ENCODE data around the gene RNF19B.

The RNF19B gene

DNA sequence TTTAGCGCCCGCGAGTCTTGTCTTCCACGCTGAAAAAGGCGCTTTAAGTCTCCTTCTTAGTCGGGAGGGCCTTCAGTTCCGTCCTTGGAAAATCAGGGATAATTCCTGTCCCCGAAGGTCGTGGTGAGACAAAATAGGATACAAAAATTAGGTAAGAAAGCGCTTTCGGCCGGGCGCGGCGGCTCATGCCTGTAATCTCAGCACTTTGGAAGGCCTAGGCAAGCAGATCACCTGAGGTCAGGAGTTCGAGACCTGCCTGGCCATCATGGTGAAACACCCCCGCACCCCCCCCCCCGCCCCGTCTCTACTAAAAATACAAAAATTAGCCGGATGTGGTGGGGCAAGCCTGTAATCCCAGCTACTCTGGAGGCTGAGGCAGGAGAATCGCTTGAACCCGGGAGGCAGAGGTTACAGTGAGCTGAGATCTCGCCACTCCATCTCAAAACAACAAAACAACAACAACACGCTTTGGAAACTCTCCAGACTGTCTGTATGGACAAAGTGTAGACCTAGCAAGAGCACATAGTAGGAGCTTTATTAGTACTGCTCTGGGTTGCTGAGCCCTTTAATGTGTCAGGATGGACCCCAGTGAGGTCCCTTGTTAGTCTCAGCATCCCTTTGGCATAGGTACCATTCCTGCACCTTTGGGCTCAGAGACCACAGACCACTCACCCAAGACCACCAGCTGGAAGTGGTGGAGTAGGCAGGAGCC is 62.6 kb downstream of the RNF19B start:
- no peak for DNase-seq (ENCODE audit: low read depth)

DNA sequence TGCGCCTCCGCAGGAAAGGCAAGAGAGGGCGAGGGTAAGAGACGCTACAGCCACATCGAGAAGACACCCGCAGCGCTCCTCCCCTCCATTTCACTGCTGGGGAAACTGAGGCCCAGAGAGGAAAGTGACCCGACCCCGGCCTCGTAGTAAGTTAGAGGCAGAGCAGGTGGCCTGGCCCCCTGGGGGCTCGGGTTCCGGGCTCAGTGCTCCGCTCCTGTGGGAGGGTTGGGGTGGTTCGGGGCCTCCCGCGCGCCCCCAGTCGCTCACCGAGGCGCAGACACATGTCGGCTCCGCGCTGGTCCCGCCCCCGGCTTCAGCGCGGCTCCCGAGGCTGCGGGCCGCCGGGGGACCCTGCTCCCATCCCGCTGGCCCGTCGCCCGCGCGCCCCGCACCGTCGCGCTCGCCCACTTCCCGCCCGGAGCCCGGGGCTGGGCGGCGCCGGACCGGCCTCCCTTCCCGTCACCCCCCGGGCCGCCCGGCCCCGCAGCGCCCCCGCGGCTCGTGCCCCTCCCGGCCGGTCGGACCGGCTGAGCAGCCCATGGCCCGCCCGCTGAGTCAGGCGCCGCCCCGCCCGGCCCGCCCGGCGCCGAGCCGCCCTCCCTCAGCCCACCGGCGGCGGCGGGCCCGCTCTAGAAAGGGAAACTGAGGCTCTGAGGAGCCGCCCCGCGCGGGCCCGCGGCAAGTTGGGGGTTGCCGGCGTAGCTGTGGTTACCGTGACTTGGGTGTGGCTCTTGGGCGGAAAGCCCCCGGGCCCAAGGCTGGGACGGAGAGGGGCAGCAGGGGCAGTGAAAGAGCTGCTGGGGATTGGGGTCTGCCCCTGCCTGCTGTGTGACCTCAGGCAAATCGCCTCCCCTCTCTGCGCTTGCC is 63.4 kb downstream of the RNF19B start, which contains the start of gene TMEM54:
TSS of gene TMEM54 (minus strand) at position 434 of the 867 bp plus-strand sequence. CDS start at position 283, 151 bp downstream.
- DNase-seq (ENCODE audit: low read depth): peak; percentile 54

DNA sequence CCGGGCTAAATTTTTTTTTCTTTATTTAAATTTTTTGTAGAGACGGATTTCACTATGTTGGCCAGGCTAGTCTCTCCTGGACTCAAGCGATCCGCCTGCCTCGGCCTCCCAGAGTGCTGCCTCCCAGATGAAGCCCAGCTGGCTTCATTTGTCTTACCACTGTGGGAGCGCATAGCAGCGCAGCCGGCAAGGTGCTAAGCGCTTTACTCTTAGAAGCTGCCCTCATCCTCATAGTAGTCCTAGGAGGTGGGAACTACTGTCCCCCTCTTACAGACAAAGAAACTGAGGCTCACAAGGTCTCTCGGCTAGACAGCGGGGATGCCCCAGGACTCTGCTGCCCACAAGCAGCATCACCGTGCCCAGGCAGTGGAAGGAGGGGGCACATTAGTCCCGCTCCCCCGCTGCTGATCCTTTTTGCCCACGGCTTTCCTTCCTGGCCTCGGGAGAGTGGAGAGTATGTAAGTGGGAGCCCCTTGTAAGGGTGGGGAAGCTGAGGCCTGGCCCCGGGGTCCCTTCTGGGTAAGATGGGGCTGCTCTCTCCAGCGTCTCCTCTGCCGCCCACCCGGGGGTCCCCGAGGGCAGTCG is 64.1 kb downstream of the RNF19B start:
- no peak for DNase-seq (ENCODE audit: low read depth)

DNA sequence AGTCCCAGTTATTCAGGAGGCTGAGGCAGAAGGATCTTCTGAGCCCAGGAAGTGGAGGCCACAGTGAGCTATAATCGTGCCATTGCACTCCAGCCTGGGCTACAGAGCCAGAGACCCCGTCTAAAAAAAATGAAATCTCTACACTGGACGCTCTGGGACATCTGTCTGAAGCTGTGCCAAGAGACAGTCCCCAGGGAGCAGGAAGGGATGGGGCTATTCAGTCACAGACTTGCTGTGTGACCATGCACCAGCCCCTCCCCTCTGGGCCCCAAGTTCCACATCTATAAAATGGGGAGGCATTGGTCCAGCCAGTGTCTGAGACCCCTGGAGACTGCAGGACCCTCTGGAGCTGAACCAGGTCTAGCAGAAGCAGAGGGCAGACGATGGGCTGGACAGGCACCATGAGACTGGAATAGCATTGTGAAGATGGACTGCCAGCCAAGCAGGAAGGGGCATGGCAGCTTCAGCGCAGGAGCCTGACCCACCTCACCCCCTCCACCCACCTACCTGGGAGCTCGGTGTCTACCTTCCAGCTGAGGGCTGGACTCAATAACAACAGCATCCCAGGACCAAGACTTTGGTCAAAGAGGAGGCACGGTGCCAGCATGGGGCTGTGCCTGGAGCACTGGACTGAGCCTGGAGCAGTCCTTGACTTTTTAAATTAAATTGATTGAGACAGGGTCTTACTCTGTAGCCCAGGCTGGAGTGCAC is 64.9 kb downstream of the RNF19B start:
- DNase-seq (ENCODE audit: low read depth): no peak

DNA sequence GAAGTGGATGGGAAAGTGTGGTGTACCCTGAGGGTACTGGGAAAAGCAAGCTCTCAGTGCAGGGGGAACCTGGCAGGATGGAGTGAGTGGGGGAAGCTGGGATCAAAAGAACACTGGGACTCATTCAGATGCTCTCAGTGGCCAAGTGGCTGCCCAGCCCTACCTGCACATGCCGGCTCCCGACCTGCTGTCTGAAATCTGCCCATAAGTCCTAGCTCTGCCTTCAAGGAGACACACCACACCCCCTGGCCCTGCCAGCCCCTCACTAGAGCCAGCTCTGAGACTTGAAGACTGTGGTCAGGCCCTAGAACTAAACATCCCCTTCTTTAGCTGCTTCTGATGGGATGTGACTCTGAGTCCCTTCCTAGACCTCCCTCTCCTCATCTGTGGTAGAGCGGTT is 65.7 kb downstream of the RNF19B start:
- DNase-seq (ENCODE audit: low read depth): no peak

DNA sequence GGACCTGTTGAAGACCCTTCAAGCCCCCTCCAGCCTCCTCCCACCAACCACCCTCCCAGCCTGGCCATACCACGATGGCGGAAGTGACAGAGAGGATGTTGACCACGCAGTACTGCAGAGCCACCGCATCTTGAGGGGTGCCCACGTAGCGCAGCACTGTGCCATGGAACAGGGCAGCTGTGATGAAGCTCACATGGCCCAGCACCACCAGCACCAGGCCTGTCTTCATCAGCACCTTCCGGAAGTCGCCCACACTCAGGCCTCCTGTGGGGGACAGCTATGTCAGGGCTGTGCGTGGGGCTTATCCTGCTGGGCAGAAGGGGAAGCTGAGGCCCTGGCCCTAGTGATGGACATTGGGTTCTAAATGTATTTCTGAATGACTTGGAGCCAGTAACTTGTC is 66.6 kb downstream of the RNF19B start:
- no peak for DNase-seq (ENCODE audit: low read depth)

DNA sequence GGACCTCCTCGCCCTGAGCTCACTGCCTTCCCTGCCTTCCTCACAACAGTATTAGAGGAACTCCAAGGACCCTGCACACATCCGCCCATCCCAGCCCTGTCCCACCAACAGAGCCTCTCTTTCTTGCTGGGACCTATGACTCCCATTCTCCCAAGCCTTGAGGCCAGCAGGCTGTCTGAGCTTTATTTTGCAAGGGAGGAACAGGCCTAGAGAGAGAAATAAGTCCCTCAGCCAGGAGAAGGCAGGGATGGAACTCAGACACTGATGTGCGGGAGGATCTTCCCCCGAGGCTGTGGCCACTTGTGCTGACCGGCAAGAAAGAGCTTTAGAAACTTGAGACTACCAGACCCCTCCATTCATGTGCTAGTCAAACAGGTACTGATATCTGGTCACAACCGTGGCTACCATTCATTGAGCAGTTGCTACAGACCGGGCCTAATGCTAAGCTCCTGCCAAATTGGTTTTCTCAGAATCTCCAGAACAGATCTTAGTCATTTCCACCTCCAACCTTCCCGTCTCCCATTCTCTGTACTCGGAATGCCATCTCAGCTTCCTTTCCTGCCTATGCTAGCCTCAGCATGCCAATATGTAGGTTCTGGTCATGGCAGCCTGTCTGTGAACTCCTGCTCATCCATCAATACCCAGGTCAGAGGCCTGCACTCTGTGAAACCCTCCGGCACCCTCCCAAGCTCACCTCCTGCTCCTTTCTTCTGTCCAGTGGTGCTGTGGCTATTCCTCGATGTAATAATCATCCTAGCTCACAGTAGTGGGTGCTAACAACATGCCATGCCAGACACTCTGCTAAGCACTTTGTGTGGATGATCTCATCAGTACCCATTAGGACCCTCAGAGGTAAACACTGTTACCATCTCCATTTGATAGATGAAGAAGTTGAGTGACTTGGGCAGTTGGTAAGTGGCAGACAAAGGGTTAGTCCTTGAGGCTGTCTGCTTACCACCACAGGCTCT is 67.2 kb downstream of the RNF19B start:
- no peak for DNase-seq (ENCODE audit: low read depth)

DNA sequence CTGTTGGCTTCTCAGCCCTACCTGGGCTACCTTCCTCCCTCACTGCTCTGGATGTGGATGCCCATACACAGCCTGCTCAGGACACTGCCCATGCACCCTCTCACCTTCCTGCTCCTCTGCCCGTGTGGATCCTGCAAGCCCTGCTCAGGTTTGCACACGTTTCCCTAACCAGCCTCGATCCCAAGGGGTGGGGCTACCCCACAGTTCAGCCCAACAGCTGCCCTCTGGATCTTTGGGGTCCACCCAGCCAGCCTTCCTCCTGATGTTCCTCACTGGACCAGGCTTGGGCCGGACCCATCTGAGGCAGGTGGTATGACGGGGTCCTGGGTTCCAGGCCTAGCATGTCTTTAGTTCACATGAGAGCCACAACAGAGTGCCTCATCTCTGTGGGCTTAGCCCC is 68.2 kb downstream of the RNF19B start:
- no peak for DNase-seq (ENCODE audit: low read depth)

DNA sequence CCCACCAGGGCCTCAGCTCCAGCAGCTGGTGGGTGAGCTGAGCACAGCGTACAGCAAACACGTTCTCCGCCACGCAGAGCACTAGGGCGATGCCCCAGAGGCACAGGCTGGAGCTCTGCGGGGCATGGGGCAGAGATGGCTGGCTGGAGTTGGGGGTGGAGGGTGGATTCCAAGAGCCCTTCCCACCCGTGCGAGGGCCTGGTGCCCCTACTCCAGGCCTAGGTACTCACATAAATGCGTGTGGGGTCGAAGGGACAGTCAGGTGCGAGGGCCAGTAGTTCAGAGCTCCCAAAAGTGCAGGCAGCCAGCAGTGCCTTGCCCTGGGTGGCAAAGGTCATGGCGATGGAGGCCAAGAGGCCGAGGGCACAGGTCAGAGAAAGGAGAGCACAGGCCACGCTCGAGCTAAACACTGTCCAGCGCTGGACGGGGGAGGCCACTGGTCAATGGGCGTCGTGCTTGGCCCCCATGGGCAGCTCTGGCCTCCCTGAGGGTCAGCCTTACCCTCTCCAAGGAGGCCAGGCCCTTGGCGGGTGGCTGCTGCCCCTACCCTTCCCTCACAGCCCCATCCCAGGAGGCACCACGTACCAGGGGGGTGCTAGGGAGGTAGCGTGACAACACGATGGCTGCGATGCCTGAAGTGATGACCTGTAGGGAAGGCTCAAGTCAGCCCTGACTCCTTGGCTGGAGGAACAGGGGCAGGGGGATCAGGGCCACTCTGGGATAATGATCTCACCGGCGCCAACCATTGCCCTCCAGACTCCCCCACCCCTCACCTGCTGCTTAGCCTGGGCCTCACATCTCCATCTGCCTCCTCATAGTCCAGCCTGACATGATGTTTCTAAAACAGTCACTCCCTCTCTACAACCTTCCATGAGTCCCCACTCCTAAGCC is 69.0 kb downstream of the RNF19B start:
- DNase-seq (ENCODE audit: low read depth): no peak

DNA sequence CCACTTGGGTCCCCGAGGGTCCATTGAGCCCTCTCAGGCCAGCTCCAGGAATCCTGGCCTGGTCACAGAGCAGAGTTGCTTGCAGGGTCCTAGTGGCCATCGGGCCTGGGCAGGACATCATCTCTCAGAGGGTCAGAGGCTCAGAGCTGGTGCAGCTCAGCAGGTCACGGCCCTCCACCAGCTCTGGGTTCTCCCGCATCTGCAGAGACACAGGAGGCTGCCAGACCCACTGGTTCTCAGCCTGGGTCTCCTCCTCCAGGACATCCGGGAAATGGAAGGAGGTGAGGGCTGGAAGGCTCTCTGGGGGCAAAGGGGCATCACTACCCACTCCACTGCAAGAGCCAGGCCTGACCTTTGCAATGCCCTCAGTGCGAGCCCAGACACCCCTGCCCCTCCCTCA is 69.9 kb downstream of the RNF19B start:
- no peak for DNase-seq (ENCODE audit: low read depth)

DNA sequence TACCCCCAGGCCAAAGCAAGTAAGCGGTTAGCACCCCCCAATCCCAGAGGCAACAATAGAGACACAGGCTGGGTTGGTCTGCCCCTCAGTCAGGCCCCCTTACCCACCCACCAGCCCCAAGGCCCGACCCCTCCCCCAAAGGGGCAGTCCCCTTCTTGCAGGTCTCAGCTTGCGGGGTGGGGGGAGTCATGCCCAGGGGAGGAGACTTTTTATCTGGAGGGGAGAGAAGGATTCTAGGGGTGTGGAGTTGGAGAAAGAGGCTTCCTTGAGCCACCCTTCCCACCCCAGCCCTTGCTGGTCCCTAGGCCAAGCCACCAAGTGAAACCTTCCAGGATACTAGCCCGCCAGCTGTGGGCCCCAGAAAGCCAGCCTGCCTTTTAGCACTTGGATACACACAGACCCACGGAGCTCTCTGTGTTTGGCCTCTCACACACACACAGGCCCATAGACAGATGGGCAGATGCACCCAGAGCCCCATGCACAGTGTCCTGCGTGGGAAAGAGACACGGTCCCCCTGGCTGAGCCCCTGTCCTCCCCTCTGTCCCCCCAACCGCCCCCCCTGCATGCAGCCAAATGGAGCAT is 70.5 kb downstream of the RNF19B start:
- no peak for DNase-seq (ENCODE audit: low read depth)

DNA sequence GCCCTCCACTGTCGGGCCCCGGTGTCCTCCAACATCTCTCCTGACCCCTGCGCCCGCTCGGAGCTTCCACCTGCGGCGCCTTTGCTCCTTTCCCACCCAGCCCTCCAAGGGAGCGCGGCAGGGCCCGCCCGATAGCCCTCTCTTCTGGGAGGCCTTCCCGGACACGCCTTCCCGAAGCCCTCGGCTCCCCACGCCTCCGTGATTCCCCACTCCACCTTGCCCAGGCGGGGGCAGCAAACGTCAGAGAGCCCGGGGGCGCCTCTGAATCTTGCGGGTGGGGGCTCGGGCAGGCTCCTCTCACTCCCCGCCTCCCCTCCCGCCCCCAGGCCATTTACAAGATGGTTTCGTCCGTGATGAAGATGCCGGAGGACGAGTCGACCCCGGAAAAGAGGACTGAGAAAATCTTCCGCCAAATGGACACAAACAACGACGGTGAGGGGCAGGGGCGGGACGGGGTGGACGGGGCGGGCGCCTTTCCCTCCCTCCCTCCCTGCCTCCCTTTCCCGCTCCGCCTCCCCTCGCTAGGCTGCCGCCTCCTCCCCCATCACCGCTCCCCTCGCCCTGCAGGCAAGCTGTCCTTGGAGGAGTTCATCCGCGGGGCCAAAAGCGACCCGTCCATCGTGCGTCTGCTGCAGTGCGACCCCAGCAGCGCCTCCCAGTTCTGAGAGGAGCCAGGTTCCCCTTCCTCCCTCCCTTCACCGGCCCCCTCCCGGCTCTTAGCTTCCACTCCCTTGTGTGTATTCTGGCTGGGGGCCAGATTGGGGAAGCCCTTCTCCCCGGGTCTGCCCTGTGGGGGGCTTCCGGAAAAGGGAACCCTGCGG is 71.2 kb downstream of the RNF19B start:
- peak; percentile 39 for DNase-seq (ENCODE audit: low read depth)

DNA sequence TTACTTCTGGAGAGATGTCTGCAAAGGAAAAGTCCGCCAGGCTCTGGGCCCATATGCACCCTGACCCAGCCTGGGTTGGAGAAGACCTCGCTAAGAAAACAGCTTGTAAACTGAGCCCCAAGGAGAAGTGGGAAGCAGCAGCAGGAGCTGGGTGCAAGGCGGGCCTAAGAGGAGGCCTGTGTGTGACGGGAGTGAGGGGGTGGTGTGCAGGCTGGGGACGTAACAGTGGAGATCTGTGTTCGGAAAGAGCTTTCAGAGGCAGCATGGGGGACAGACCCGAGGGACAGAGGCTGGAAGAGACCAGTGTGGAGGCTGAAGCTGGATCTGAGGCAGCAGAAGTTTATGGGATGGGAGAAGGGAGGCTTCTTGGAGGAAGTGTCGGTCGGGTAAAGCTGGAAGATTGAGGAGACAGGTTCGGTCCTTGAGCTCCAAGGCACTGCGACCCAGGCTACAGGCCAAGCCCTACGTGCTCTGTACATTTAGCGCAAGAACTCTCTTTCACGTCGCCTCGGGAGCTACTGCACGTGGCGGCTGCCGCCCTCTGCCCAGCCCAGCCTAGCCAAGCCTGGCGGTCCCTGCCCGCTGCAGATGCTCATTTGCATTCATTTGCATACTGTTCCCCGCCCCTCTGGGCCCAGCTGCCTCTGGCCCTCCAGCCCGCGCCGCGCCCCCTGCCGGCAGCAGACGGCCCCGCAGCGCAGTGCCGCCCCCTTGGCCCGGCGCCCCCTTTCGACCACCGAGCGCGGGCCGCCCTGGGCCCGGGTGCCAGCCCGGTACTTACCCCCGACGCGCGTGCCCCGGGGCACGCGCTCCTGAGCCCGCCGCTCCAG is 72.0 kb downstream of the RNF19B start:
- peak; percentile 36 for DNase-seq (ENCODE audit: low read depth)

DNA sequence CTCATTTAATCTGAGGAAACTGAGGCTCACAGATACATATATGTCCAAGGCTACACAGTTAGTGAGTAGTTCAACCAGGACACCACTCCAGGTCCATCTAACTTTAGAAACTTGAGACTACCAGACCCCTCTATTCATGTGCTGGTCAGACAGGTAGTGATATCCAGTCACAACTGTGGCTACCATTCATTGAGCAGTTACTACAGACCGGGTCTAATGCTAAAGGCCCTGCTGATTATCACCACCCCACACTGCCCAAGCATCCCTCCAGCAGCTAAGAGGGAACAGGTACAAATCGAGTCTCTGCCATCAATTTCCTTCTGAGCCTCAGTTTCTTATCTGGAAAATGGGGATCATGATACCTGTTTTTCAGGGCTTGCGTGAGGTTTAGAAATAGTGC is 73.0 kb downstream of the RNF19B start:
- no peak for DNase-seq (ENCODE audit: low read depth)

DNA sequence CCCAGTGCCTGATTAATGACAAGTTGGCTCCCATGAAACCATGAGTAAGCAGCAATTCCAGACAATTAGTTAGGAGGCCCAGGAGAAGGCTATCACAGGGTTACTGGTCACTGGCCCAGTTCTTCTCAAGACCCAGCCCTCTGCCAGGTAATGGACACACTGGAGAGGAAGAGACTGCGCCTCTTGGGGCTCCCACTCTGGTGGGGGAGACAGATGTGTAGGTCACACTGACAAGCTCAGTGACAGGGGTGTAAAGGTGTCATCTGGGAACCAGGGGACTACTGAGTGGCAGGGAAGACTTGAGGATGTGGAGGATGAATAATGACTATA is 73.4 kb downstream of the RNF19B start:
- DNase-seq (ENCODE audit: low read depth): no peak

DNA sequence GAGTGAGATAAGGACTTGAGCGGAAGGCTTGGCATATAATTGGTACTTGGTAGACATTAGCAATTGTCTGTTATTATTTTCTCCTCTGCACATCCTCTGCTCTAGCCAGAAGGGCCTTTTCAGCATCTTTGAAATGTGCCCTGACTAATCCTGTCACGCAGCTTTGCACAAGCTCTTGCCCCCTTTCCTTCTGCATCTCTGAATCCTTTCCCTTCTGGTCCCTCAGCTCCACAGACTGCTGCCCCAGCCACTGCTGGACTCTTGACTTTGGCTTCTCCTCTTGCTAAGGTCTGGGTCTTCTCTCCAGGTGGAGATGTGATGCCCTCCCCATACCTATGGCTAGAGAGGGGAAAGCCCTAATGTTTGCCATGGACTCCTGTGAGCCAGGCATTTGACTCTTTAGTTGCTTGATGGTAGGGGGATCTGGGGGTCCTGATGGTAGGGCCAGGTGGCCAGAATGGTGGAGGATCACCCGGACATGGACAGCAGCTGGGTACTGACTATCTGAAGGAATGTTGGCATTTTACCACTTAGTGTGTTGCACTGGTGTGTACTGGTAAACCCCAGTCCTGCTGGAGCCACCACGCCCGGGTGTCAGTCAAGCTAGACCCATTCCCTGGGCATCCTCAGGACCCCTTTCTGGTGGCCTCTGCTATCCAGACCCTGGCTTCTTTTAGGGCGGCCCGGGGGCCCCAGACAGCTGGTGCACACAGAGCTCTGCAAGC is 73.9 kb downstream of the RNF19B start:
- DNase-seq (ENCODE audit: low read depth): no peak

DNA sequence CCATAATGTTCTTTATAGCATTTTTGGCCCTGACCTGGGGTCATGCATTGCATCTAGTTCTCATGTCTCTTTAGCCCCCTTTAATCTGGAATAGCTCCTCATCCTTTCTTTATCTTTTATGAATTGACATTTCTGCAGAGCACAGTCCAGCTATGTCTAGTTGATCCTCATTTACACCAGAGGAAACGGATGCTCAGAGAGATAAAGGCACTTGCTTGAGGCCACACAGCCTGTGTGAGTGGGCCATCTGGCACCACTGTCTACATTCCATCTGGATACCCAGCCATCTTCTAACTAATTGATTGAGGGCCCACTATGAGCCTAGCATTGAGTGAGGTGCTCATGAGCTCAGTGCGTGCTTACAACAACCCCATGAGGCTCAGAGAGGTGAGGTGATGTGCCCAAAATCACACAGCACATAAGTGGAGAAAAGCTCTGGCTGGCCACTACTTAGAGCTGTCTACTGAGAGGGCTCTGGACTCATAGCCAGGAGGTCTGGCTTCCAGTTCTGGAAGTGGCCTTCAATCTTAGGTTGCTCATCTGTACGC is 74.8 kb downstream of the RNF19B start:
- DNase-seq (ENCODE audit: low read depth): no peak

All from EH (cell line).